Fibroblast of lung (primary cell): ENCODE data around the gene AGO1. TPM values are rescaled to one million over a fixed set of nuclear protein-coding genes. Genes with fewer than 3 reads are reported as not detected.

Source experiments
- DNase-seq, 2 donors: peaks; one replicate each; pipeline versions ENCODE4 v3.0.0 to v3.0.0-alpha.2; 2010; ENCODE audit warnings: low read depth in 2 of 2
- H2AFZ ChIP-seq: 2 replicates; pipeline ENCODE4 v1.5.1; 2012; ENCODE audit warnings: low read length, control low read depth, inconsistent platforms
- H3K27ac ChIP-seq: 2 replicates; pipeline ENCODE4 v1.5.1; 2011; ENCODE audit warnings: low read length, control low read depth; ENCODE audit not compliant: insufficient read depth
- H3K27me3 ChIP-seq: 2 replicates; pipeline ENCODE4 v1.5.1; 2011; ENCODE audit warnings: mild to moderate bottlenecking, low read length; ENCODE audit not compliant: control insufficient read depth, insufficient read depth
- H3K36me3 ChIP-seq: 2 replicates; pipeline ENCODE4 v1.5.1; 2011; ENCODE audit warnings: low read length; ENCODE audit not compliant: control insufficient read depth, insufficient read depth
- H3K4me1 ChIP-seq: 2 replicates; pipeline ENCODE4 v1.5.1; 2011; ENCODE audit warnings: low read length; ENCODE audit not compliant: control insufficient read depth, insufficient read depth; ENCODE audit errors: extremely low read depth
- H3K4me2 ChIP-seq: 2 replicates; pipeline ENCODE4 v1.5.1; 2011; ENCODE audit warnings: low read length, control low read depth; ENCODE audit not compliant: insufficient read depth; ENCODE audit errors: extremely low read depth
- H3K4me3 ChIP-seq, 4 experiments: fragments of 200-600 bp in 1 of 4; sonication (generic) in 1 of 4; replicated peaks in 1 of 4; 2 replicates each; pipeline ENCODE4 v1.5.1; 2011 to 2016; ENCODE audit warnings: low read length in 4 of 4, low read depth in 3 of 4, mild to moderate bottlenecking in 3 of 4, control low read depth in 2 of 4, inconsistent platforms in 1 of 4, mixed read lengths in 1 of 4; ENCODE audit not compliant: insufficient read depth in 1 of 4; ENCODE audit errors: control extremely low read depth in 1 of 4
- H3K79me2 ChIP-seq: 2 replicates; pipeline ENCODE4 v1.5.1; 2012; ENCODE audit warnings: mild to moderate bottlenecking, low read length, inconsistent platforms; ENCODE audit not compliant: control insufficient read depth, insufficient read depth
- H3K9ac ChIP-seq: 2 replicates; pipeline ENCODE4 v1.5.1; 2011; ENCODE audit warnings: mild to moderate bottlenecking, low read length, control low read depth; ENCODE audit not compliant: insufficient read depth
- H3K9me3 ChIP-seq: 2 replicates; pipeline ENCODE4 v1.5.1; 2012; ENCODE audit warnings: low read depth, low read length; ENCODE audit not compliant: control insufficient read depth, insufficient read depth
- H4K20me1 ChIP-seq: 2 replicates; pipeline ENCODE4 v1.5.1; 2011; ENCODE audit warnings: low read length; ENCODE audit not compliant: control insufficient read depth, insufficient read depth; ENCODE audit errors: extremely low read depth
- CTCF ChIP-seq, 2 donors: IDR thresholded peaks in 1 of 2; conservative IDR thresholded peaks in 1 of 2; 1 replicate in 1 of 2; 2 replicates in 1 of 2; pipeline ENCODE4 v1.5.1; 2011 to 2012; ENCODE audit warnings: low read length in 2 of 2, control low read depth in 1 of 2, inconsistent platforms in 1 of 2, low read depth in 1 of 2, mild to moderate bottlenecking in 1 of 2
- EZH2 ChIP-seq: IDR thresholded peaks from 2 replicates; pipeline ENCODE4 v1.5.1; 2012; ENCODE audit warnings: low read length, control low read depth, mild to moderate bottlenecking; ENCODE audit errors: missing control alignments
- polyA plus RNA-seq, 2 donors: library from polyadenylated mRNA; depleted of rRNA in 1 of 2; stranded (reverse) in 1 of 2; unstranded in 1 of 2; fragments of >200 nt; gene quantifications; 2 replicates each; pipeline ENCODE4 v1.2.1, GENCODE V29; 2011 to 2012; ENCODE audit warnings: missing spikeins in 1 of 2
- total RNA-seq: library from RNA; depleted of rRNA; stranded (reverse); fragments of >200 nt; gene quantifications from 2 replicates; pipeline ENCODE4 v1.2.1, GENCODE V29; 2014

Gene AGO1
- total and polyA plus RNA-seq, 2 donors (not counting 1 experiment from before 2014, with no cell fraction given) = 7.6 to 12.8 TPM

DNA sequence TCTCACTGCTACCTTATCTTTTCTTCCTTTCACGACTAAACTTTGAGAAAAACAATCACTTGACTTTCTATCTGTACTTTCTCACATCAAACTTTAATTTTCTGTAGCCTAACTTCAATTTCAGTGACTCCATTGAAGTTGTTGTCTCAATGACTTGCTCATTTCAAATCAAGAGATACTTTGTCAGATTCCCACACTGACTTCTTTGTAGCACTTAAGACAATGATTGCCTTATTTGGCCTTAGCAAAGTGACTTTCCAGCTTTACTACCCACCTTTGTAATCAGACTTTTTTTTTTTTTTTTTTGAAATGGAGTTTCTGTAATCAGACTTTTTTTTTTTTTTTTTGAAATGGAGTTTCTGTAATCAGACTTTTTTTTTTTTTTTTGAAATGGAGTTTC lies 38.2 kb upstream of the AGO1 start:
- H3K27me3 ChIP-seq = no peaks in the 10 kb centered on the region
- H3K27ac ChIP-seq = no peak overlapping the region
- no peak for TF ChIP-seq EZH2
- TF ChIP-seq CTCF (conservative IDR thresholded peaks at IDR 0.05 in 1 of 2, IDR thresholded peaks at IDR 0.05 in 1 of 2; ENCODE audit: low read depth in 1 of 2, low read length in 2 of 2) = no peak
- no peak overlapping the region for H3K9ac ChIP-seq
- peaks cover 2% of the 10 kb centered on the region for H3K4me1 ChIP-seq
- H3K79me2 ChIP-seq = no peaks in the 10 kb centered on the region
- H3K4me3 ChIP-seq = no peak overlapping the region
- no peak for DNase-seq
- no peaks in the 10 kb centered on the region for H4K20me1 ChIP-seq
- H2AFZ ChIP-seq = no peak overlapping the region
- H3K36me3 ChIP-seq = no peaks in the 10 kb centered on the region
- H3K9me3 ChIP-seq = no peaks in the 10 kb centered on the region
- H3K4me2 ChIP-seq = no peak overlapping the region

DNA sequence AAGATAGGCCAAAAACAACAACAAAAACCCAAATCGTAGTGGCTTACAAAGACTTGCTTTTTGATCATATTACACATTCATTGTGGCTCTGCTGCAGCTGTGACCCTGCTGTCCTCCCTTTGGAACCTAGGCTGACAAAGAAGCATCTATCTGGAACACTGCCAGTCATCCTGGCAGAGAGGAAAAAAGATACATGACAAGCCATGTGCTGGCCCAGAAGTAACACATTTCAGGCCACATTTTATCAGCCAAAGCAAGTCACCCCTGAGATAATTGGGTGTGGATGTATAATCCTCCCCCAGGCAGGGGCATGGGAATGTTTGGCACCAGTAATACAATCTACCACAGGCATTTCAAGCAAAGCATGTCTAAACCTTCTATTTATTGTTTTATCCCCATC lies 37.2 kb upstream of the AGO1 start:
- Histone ChIP-seq H3K27ac (no peak overlapping the region), H3K79me2 (no peaks in the 10 kb centered on the region), H3K4me3 (no peak overlapping the region), H3K4me2 (no peak overlapping the region), H4K20me1 (no peaks in the 10 kb centered on the region), H3K9me3 (no peaks in the 10 kb centered on the region), H3K36me3 (no peaks in the 10 kb centered on the region), H2AFZ (no peak overlapping the region), H3K27me3 (no peaks in the 10 kb centered on the region), H3K9ac (no peak overlapping the region), H3K4me1 (peaks cover 2% of the 10 kb centered on the region)
- TF ChIP-seq CTCF (conservative IDR thresholded peaks at IDR 0.05 in 1 of 2, IDR thresholded peaks at IDR 0.05 in 1 of 2; ENCODE audit: low read depth in 1 of 2, low read length in 2 of 2) = no peak
- TF ChIP-seq EZH2 = no peak
- peak in 1 of 2 donors; percentile 75 for DNase-seq

DNA sequence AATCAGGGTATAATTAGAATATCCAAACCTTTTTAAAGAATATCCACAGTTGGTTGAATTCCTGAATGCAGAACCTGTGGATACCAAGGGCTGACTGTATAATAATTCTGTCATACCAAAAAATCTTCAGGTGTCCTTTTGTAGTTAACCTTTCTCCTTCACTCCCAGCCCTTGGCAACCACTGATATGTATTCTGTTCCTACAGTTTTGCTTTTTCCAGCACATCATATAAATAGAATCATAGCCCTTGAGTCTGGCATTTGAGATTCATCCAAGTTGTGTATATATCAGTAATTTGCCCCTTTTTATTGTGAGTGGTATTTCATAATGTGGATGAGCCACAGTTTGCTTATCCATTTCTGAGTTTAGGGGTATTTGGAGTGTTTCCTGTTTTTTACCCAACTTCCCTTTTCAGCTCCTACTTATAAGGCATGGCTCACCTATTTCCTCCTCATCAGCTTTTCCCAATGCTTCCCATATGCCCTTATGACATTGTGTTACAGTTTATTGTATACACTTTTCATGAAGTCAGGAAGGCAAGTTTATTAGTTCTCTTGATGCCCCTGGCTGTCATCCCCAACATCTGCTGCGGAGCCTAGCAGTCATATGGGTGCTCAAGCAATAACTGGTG lies 35.0 kb upstream of the AGO1 start:
- no peaks in the 10 kb centered on the region for H3K36me3 ChIP-seq
- H3K27me3 ChIP-seq = no peaks in the 10 kb centered on the region
- no peak for DNase-seq
- no peak overlapping the region for H3K4me3 ChIP-seq
- no peak overlapping the region for H3K9ac ChIP-seq
- H3K79me2 ChIP-seq = no peaks in the 10 kb centered on the region
- H3K9me3 ChIP-seq = no peaks in the 10 kb centered on the region
- no peak overlapping the region for H3K27ac ChIP-seq
- H3K4me2 ChIP-seq = no peak overlapping the region
- no peak overlapping the region for H2AFZ ChIP-seq
- TF ChIP-seq EZH2 (no peak), CTCF (conservative IDR thresholded peaks at IDR 0.05 in 1 of 2, IDR thresholded peaks at IDR 0.05 in 1 of 2; ENCODE audit: low read depth in 1 of 2, low read length in 2 of 2) (no peak)
- H4K20me1 ChIP-seq = peaks cover 2% of the 10 kb centered on the region
- peaks cover 2% of the 10 kb centered on the region for H3K4me1 ChIP-seq
